Neural progenitor cell (in vitro differentiated cells): Measurements from ENCODE around the gene TLR10. TPM values are rescaled to one million over a fixed set of nuclear protein-coding genes. Genes with fewer than 3 reads are reported as not detected.
A peak's percentile ranks its signal among the peaks of the same experiment; 100 is the strongest.

Experiments
- DNase-seq: peaks from one replicate; pipeline ENCODE4 v3.0.0-alpha.2; 2016; ENCODE audit warnings: low spot score
- H2AFZ ChIP-seq: fragments of 200-600 bp; sonication (generic); replicated peaks from 2 replicates; pipeline ENCODE4 v1.6.1; 2016; ENCODE audit warnings: antibody characterized with exemption
- H3F3A ChIP-seq: fragments of 200-600 bp; sonication (generic); 2 replicates; pipeline ENCODE4 v1.6.1; 2016; ENCODE audit warnings: antibody characterized with exemption, low read depth
- H3K27ac ChIP-seq: fragments of 200-600 bp; sonication (generic); 2 replicates; pipeline ENCODE4 v1.5.1; 2016; ENCODE audit warnings: mild to moderate bottlenecking
- H3K27me3 ChIP-seq: fragments of 200-600 bp; sonication (generic); 2 replicates; pipeline ENCODE4 v1.6.1; 2016; ENCODE audit warnings: mild to moderate bottlenecking, moderate library complexity
- H3K36me3 ChIP-seq: fragments of 200-600 bp; sonication (generic); 2 replicates; pipeline ENCODE4 v1.5.1; 2016
- H3K4me1 ChIP-seq: fragments of 200-600 bp; sonication (generic); 2 replicates; pipeline ENCODE4 v1.6.1; 2016; ENCODE audit warnings: mixed run types
- H3K4me2 ChIP-seq: fragments of 200-600 bp; sonication (generic); 2 replicates; pipeline ENCODE4 v1.6.1; 2016
- H3K4me3 ChIP-seq: fragments of 200-600 bp; sonication (generic); 2 replicates; pipeline ENCODE4 v1.5.1; 2016
- H3K79me2 ChIP-seq: fragments of 200-600 bp; sonication (generic); 2 replicates; pipeline ENCODE4 v1.6.1; 2016; ENCODE audit warnings: low read depth
- H3K9ac ChIP-seq: fragments of 200-600 bp; sonication (generic); 2 replicates; pipeline ENCODE4 v1.6.1; 2016
- H3K9me3 ChIP-seq: fragments of 200-600 bp; sonication (generic); 2 replicates; pipeline ENCODE4 v1.5.1; 2016; ENCODE audit warnings: low read depth
- H4K20me1 ChIP-seq: fragments of 200-600 bp; sonication (generic); 2 replicates; pipeline ENCODE4 v1.6.1; 2016; ENCODE audit warnings: low read depth
- H3K27ac Mint-ChIP-seq: 3 replicates; pipeline ENCODE4 v1.8.0; 2021; ENCODE audit warnings: mixed read lengths
- H3K27me3 Mint-ChIP-seq: 2 replicates; pipeline ENCODE4 v1.8.0; 2022; ENCODE audit warnings: low read depth, mild to moderate bottlenecking, inconsistent platforms, moderate library complexity, mixed read lengths; ENCODE audit not compliant: insufficient read depth
- H3K36me3 Mint-ChIP-seq: 3 replicates; pipeline ENCODE4 v1.8.0; 2021; ENCODE audit warnings: mixed read lengths
- H3K4me1 Mint-ChIP-seq: 3 replicates; pipeline ENCODE4 v1.8.0; 2021; ENCODE audit warnings: mixed read lengths
- H3K4me3 Mint-ChIP-seq: 3 replicates; pipeline ENCODE4 v1.8.0; 2021; ENCODE audit warnings: mild to moderate bottlenecking, moderate library complexity, mixed read lengths
- H3K9me3 Mint-ChIP-seq: 3 replicates; pipeline ENCODE4 v1.8.0; 2020; ENCODE audit warnings: mixed read lengths
- CTCF ChIP-seq: fragments of 200-600 bp; sonication (generic); IDR thresholded peaks from 2 replicates; pipeline ENCODE4 v1.5.1; 2017; ENCODE audit warnings: antibody characterized with exemption, mild to moderate bottlenecking
- EZH2 ChIP-seq: fragments of 200-600 bp; sonication (generic); IDR thresholded peaks from 2 replicates; pipeline ENCODE4 v1.6.1; 2017; ENCODE audit warnings: antibody characterized with exemption, mild to moderate bottlenecking, moderate library complexity
- EZH2phosphoT487 ChIP-seq: fragments of 200-600 bp; sonication (generic); IDR thresholded peaks from 2 replicates; pipeline ENCODE4 v1.6.1; 2017; ENCODE audit warnings: antibody characterized with exemption
- total RNA-seq: library from RNA; depleted of rRNA; stranded (reverse); fragments of >200 nt; gene quantifications from 2 replicates; pipeline ENCODE4 v1.2.3, GENCODE V29; 2015; ENCODE audit warnings: low replicate concordance

Gene TLR10
- not detected in 2 replicates for total RNA-seq

DNA sequence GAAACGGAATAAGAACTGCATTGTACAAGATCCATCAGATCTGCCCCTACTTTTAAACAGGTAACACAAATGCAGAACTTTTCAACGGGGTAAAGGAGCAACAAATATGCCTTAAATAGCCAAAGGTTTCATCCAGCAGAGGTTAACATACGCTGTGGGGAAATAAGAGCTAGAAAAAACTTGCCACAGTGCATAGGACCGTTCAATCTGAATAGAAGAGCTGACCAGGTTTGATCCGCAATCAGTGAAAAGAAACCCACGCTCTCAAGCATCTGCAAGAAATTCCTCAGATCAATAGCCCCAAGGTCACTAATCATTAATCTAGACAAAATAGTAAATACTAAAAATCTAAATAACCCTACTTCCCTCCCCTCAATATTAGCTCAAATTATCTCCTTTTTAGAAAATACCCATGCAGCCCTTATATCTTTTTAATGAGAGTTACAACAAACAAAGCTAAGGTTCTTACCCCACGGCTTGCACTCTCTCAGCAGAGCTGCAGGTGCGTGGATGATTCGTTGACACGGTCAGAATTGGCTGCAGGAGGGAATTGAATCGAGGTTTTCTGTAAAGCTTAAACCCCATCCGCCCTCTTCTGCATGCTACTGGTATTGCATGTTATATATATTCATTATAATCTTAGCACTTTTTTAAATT lies at the start of gene TLR10:
Gene TLR10, minus strand, starts transcription at position 539 of the 657 bp plus-strand sequence. CDS start 7,400 bp downstream, outside the sequence.
- Mint-ChIP-seq H3K27ac (no peak within 1 kb of the TSS), H3K27me3 (peaks cover 2% of the 10 kb centered on the region)

DNA sequence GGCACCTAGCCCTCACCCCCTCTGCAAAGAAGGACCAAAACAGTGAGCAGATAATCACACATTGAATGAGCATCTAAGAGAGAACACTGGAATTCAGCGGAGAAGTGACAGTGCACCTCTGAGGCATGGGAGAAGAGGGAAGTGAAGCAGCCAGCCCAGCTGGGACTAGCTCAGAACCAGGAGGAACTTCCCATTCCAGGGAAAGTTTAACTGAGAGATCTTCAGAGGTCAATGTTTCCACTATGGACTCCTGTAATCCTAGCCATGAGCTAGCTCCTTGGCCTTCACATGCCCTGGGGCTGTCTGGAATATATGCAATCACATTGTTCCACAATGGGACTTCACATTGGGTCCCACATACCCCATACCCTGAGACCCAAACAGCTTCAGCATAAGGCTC lies 49.4 kb upstream of the TLR10 start:
- Mint-ChIP-seq H3K36me3 (no peaks in the 10 kb centered on the region), H3K27ac (no peak overlapping the region), H3K27me3 (no peaks in the 10 kb centered on the region), H3K4me1 (no peaks in the 10 kb centered on the region), H3K9me3 (peaks cover 21% of the 10 kb centered on the region), H3K4me3 (no peak overlapping the region)
- H3K36me3 ChIP-seq: no peaks in the 10 kb centered on the region
- no peak overlapping the region for H3K4me3 ChIP-seq
- H3K27ac ChIP-seq: no peak overlapping the region
- H3F3A ChIP-seq: no peaks in the 10 kb centered on the region
- H3K9ac ChIP-seq: no peak overlapping the region
- no peak for DNase-seq
- no peaks in the 10 kb centered on the region for H3K79me2 ChIP-seq
- no peak overlapping the region for H3K4me2 ChIP-seq
- no peak overlapping the region for H2AFZ ChIP-seq
- H3K4me1 ChIP-seq: no peaks in the 10 kb centered on the region
- H3K27me3 ChIP-seq: no peaks in the 10 kb centered on the region
- no peak for TF ChIP-seq EZH2phosphoT487
- no peak for TF ChIP-seq CTCF
- TF ChIP-seq EZH2: no peak
- H3K9me3 ChIP-seq: no peaks in the 10 kb centered on the region
- H4K20me1 ChIP-seq: no peaks in the 10 kb centered on the region

More for the DNA sequence above, at the start of gene TLR10:
- Mint-ChIP-seq H3K4me1 (peaks cover 2% of the 10 kb centered on the region), H3K36me3 (no peaks in the 10 kb centered on the region), H3K4me3 (no peak within 1 kb of the TSS), H3K9me3 (no peaks in the 10 kb centered on the region)
- Histone ChIP-seq H3F3A (no peaks in the 10 kb centered on the region), H3K27me3 (no peaks in the 10 kb centered on the region), H2AFZ (no peak within 1 kb of the TSS), H3K4me3 (no peak within 1 kb of the TSS), H3K27ac (no peak within 1 kb of the TSS), H3K4me2 (no peak within 1 kb of the TSS), H4K20me1 (no peaks in the 10 kb centered on the region), H3K79me2 (no peaks in the 10 kb centered on the region), H3K9ac (no peak within 1 kb of the TSS), H3K36me3 (no peaks in the 10 kb centered on the region), H3K9me3 (no peaks in the 10 kb centered on the region), H3K4me1 (no peaks in the 10 kb centered on the region)
- peak; percentile 77 for DNase-seq
- TF ChIP-seq EZH2phosphoT487 (no peak), EZH2 (no peak), CTCF (peak; percentile 66)

DNA sequence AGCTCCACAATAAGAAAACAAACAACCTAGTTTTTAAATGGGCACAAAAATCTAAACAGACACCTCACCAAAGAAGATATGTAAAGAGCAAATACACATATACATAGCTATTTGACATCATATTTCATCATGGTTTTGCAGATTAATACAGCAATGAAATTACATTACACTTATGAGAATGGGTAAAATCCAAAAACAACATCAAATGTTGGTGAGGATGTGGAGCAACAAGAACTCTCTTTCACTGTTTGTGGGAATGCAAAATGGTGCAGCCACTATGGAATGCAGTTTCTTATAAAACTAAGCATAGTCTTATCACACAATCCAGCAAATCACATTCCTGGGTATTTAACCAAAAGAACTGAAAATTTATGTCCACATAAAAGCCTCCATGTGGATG lies 48.9 kb upstream of the TLR10 start:
- no peak overlapping the region for H2AFZ ChIP-seq
- no peaks in the 10 kb centered on the region for H3K4me1 Mint-ChIP-seq
- TF ChIP-seq CTCF (no peak), EZH2phosphoT487 (no peak), EZH2 (no peak)
- H3K4me1 ChIP-seq: no peaks in the 10 kb centered on the region
- H3K27ac ChIP-seq: no peak overlapping the region
- H3K27me3 ChIP-seq: no peaks in the 10 kb centered on the region
- H4K20me1 ChIP-seq: no peaks in the 10 kb centered on the region
- no peak overlapping the region for H3K4me3 Mint-ChIP-seq
- peaks cover 21% of the 10 kb centered on the region for H3K9me3 Mint-ChIP-seq
- H3K36me3 Mint-ChIP-seq: no peaks in the 10 kb centered on the region
- no peak overlapping the region for H3K4me3 ChIP-seq
- H3F3A ChIP-seq: no peaks in the 10 kb centered on the region
- H3K4me2 ChIP-seq: no peak overlapping the region
- H3K79me2 ChIP-seq: no peaks in the 10 kb centered on the region
- no peak overlapping the region for H3K9ac ChIP-seq
- H3K27me3 Mint-ChIP-seq: no peaks in the 10 kb centered on the region
- DNase-seq: no peak
- no peaks in the 10 kb centered on the region for H3K9me3 ChIP-seq
- no peak overlapping the region for H3K27ac Mint-ChIP-seq
- H3K36me3 ChIP-seq: no peaks in the 10 kb centered on the region
